SK-N-SH (cell line): ENCODE data around the gene ZBTB16. TPM values are rescaled to one million over a fixed set of nuclear protein-coding genes. Genes with fewer than 3 reads are reported as not detected.
A peak's percentile ranks its signal among the peaks of the same experiment; 100 is the strongest.

Experiments used
- CTCF ChIA-PET: fragments of 300-600, 350-600 bp; formaldehyde crosslinking; extraction: SDS; loops from one replicate; lab custom pipeline; 2021; lab: Yijun Ruan, JAX
- POLR2A ChIA-PET: fragments of 350-600 bp; sonication (Branson Sonifier 250); formaldehyde crosslinking; extraction: SDS; loops from one replicate; lab custom pipeline; 2020; ENCODE audit warnings: antibody characterized with exemption, inconsistent platforms; lab: Yijun Ruan, JAX
- DNase-seq: peaks from one replicate; pipeline ENCODE4 v3.0.0; 2012
- H2AFZ ChIP-seq: fragments of 200-600 bp; sonication (generic); 2 replicates; pipeline ENCODE4 v1.8.1; 2016; ENCODE audit warnings: antibody characterized with exemption, mild to moderate bottlenecking, low read depth
- H3F3A ChIP-seq: fragments of 200-600 bp; sonication (generic); replicated peaks from 2 replicates; pipeline ENCODE3; 2016; ENCODE audit warnings: antibody characterized with exemption, mild to moderate bottlenecking; ENCODE audit not compliant: insufficient read depth
- H3K27ac ChIP-seq, 2 experiments: fragments of 200-500 bp in 1 of 2; fragments of 200-600 bp in 1 of 2; sonication (Bioruptor generic) in 1 of 2; sonication (generic), shearing (Covaris generic) in 1 of 2; 2 replicates each; pipeline versions ENCODE4 v1.5.1 to v1.6.1; 2014 to 2016; ENCODE audit warnings: low read depth in 2 of 2, inconsistent platforms in 1 of 2, low read length in 1 of 2, mild to moderate bottlenecking in 1 of 2, mixed read lengths in 1 of 2
- H3K27me3 ChIP-seq: fragments of 200-600 bp; sonication (generic), shearing (Covaris generic); 2 replicates; pipeline ENCODE4 v1.6.1; 2016; ENCODE audit warnings: mixed run types; ENCODE audit not compliant: insufficient read depth
- H3K36me3 ChIP-seq, 2 experiments: fragments of 200-500 bp in 1 of 2; fragments of 200-600 bp in 1 of 2; sonication (Bioruptor generic) in 1 of 2; sonication (generic) in 1 of 2; replicated peaks in 1 of 2; 2 replicates each; pipeline versions ENCODE3 to v1.5.1; 2014 to 2016; ENCODE audit warnings: low read length in 1 of 2, mild to moderate bottlenecking in 1 of 2; ENCODE audit not compliant: insufficient read depth in 2 of 2, control insufficient read depth in 1 of 2
- H3K4me1 ChIP-seq, 2 experiments: fragments of 200-500 bp in 1 of 2; fragments of 200-600 bp in 1 of 2; sonication (Bioruptor generic) in 1 of 2; sonication (generic), shearing (Covaris generic) in 1 of 2; 2 replicates each; pipeline versions ENCODE4 v1.5.1 to v1.6.1; 2014 to 2016; ENCODE audit warnings: low read depth in 1 of 2, low read length in 1 of 2, mixed run types in 1 of 2; ENCODE audit not compliant: insufficient read depth in 2 of 2, control insufficient read depth in 1 of 2
- H3K4me2 ChIP-seq: fragments of 200-600 bp; sonication (generic), shearing (Covaris generic); 2 replicates; pipeline ENCODE4 v1.6.1; 2017; ENCODE audit warnings: mixed run types
- H3K4me3 ChIP-seq, 2 experiments: fragments of 200-500 bp in 1 of 2; fragments of 200-600 bp in 1 of 2; sonication (Bioruptor generic) in 1 of 2; sonication (generic), shearing (Covaris generic) in 1 of 2; 2 replicates each; pipeline versions ENCODE4 v1.5.1 to v1.8.1; 2014 to 2016; ENCODE audit warnings: low read depth in 2 of 2, inconsistent platforms in 1 of 2, low read length in 1 of 2, mild to moderate bottlenecking in 1 of 2, mixed read lengths in 1 of 2, moderate library complexity in 1 of 2
- H3K79me2 ChIP-seq: fragments of 200-600 bp; sonication (generic); 2 replicates; pipeline ENCODE4 v1.8.1; 2017; ENCODE audit warnings: mild to moderate bottlenecking; ENCODE audit not compliant: insufficient read depth
- H3K9ac ChIP-seq: fragments of 200-600 bp; sonication (generic); 2 replicates; pipeline ENCODE4 v1.6.1; 2017; ENCODE audit warnings: mixed run types
- H3K9me2 ChIP-seq: fragments of 200-600 bp; sonication (generic); 2 replicates; pipeline ENCODE4 v1.6.1; 2017; ENCODE audit warnings: mixed run types
- H3K9me3 ChIP-seq: fragments of 200-600 bp; sonication (generic); 2 replicates; pipeline ENCODE4 v1.6.1; 2017; ENCODE audit warnings: mixed run types, mild to moderate bottlenecking, moderate library complexity
- H4K20me1 ChIP-seq: fragments of 200-600 bp; sonication (generic); 2 replicates; pipeline ENCODE4 v1.6.1; 2017; ENCODE audit warnings: mild to moderate bottlenecking, mixed run types; ENCODE audit not compliant: insufficient read depth
- GATA2 ChIP-seq: sonication (generic); formaldehyde crosslinking; IDR thresholded peaks from 2 replicates; pipeline ENCODE4 v1.5.0; 2020; ENCODE audit warnings: mild to moderate bottlenecking, missing genetic modification reagents
- MXI1 ChIP-seq: IDR thresholded peaks from 2 replicates; pipeline ENCODE4 v1.6.1; 2012; ENCODE audit warnings: mild to moderate bottlenecking, low read depth, low read length, improper control_type of control experiment
- PBX3 ChIP-seq: IDR thresholded peaks from 2 replicates; pipeline ENCODE4; 2012
- RAD21 ChIP-seq: IDR thresholded peaks from 2 replicates; pipeline ENCODE4 v1.6.1; 2012; ENCODE audit warnings: mild to moderate bottlenecking, low read length
- REST ChIP-seq: IDR thresholded peaks from 2 replicates; pipeline ENCODE4 v1.6.1; 2012; ENCODE audit warnings: mild to moderate bottlenecking, low read depth, low read length, moderate library complexity
- TAF1 ChIP-seq: IDR thresholded peaks from 2 replicates; pipeline ENCODE4 v1.6.1; 2012; ENCODE audit warnings: low read depth, mild to moderate bottlenecking, low read length, moderate library complexity, borderline replicate concordance
- TCF12 ChIP-seq: IDR thresholded peaks from 2 replicates; pipeline ENCODE4 v1.4.0; 2012
- TEAD4 ChIP-seq: IDR thresholded peaks from 2 replicates; pipeline ENCODE4 v1.4.0; 2012; ENCODE audit warnings: mild to moderate bottlenecking, borderline replicate concordance; ENCODE audit not compliant: insufficient read depth
- YY1 ChIP-seq: IDR thresholded peaks from 2 replicates; pipeline ENCODE4 v1.4.0; 2012; ENCODE audit warnings: low read depth, mild to moderate bottlenecking
- WGBS: methylation state at CpG from one replicate; pipeline ENCODE4 v1.1.6; 2017; ENCODE audit warnings: low lambda C conversion rate; 5-methylcytosine and 5-hydroxymethylcytosine counted together
- polyA plus RNA-seq, 3 experiments: library from polyadenylated mRNA; depleted of rRNA; stranded (reverse); fragments of >200 nt; gene quantifications; 2 replicates each; pipeline ENCODE4 v1.2.3, GENCODE V29; 2012

Gene ZBTB16
- polyA plus RNA-seq, 1 of the 3 experiments (the other 2 are of a cell fraction), result not detected

GRCh38 chr11:114256967-114257286 lies 197.4 kb downstream of the ZBTB16 start (continued):
- no peak for TF ChIP-seq TAF1
- TF ChIP-seq, all 33 proteins: peak for 0

GRCh38 chr11:114257621-114258558 lies 198.4 kb downstream of the ZBTB16 start:
- H3K4me2 ChIP-seq, result no peak overlapping the region
- H3F3A ChIP-seq, result no peaks in the 10 kb centered on the region
- peaks cover 8% of the 10 kb centered on the region for H3K27me3 ChIP-seq
- no peaks in the 10 kb centered on the region; a peak in 1 of 4 replicates for H3K4me1 ChIP-seq
- POLR2A ChIA-PET, result no interaction called here
- WGBS, result 65% methylated on average over 16 of the region's 29 CpGs
- no peak overlapping the region for H2AFZ ChIP-seq
- no peak overlapping the region for H3K27ac ChIP-seq
- no peaks in the 10 kb centered on the region for H4K20me1 ChIP-seq
- TF ChIP-seq TCF12, result no peak
- 0 out of 2 replicates have a peak, but pooled peaks have one; percentile 10 for TF ChIP-seq GATA2 (CRISPR knock-in tag)
- TF ChIP-seq, all 33 proteins: peak for 1
- Histone ChIP-seq H3K36me3 (no peaks in the 10 kb centered on the region), H3K9me2 (no peaks in the 10 kb centered on the region), H3K4me3 (no peak overlapping the region), H3K79me2 (no peaks in the 10 kb centered on the region), H3K9ac (no peak overlapping the region), H3K9me3 (no peaks in the 10 kb centered on the region)
- CTCF ChIA-PET, result interaction anchor here (0.6 to 11.8 kb wide), 13 partner anchors 9 to 484 kb away, joined by 3 to 445 read pairs (median 5); no protein-coding TSS in a partner anchor
- DNase-seq, result peak; percentile 81

- peaks cover 7% of the 10 kb centered on the region for H3K27me3 ChIP-seq
- DNase-seq, result no peak
- 71% methylated on average over 7 of the region's 7 CpGs for WGBS
- H3K79me2 ChIP-seq, result no peaks in the 10 kb centered on the region
- H3K9ac ChIP-seq, result no peak overlapping the region
- H3K9me2 ChIP-seq, result no peaks in the 10 kb centered on the region
- H3K27ac ChIP-seq, result no peak overlapping the region
- ChIA-PET POLR2A (no interaction called here), CTCF (interaction anchor here (1.2 to 11.8 kb wide), 11 partner anchors 10 to 452 kb away, joined by 3 to 445 read pairs (median 53); no protein-coding TSS in a partner anchor)
- no peaks in the 10 kb centered on the region; a peak in 1 of 4 replicates for H3K4me1 ChIP-seq
- no peak overlapping the region for H3K4me2 ChIP-seq
- H3K4me3 ChIP-seq, result no peak overlapping the region
- no peaks in the 10 kb centered on the region for H3K9me3 ChIP-seq
- no peaks in the 10 kb centered on the region for H3F3A ChIP-seq
- no peaks in the 10 kb centered on the region for H3K36me3 ChIP-seq
- H2AFZ ChIP-seq, result no peak overlapping the region
- TF ChIP-seq YY1, result no peak
- TF ChIP-seq TCF12, result no peak
- TF ChIP-seq REST, result no peak
- TF ChIP-seq MXI1, result no peak
- TF ChIP-seq RAD21, result no peak
- no peak for TF ChIP-seq PBX3
- TF ChIP-seq TEAD4, result no peak
- TF ChIP-seq, all 33 proteins: peak for 0
- H4K20me1 ChIP-seq, result no peaks in the 10 kb centered on the region
Observed at GRCh38 chr11:114258696-114259095, 199.2 kb downstream of the ZBTB16 start.
